ENCODE data around the gene ADAM10.
A peak's percentile ranks its signal among the peaks of the same experiment; 100 is the strongest.

The ADAM10 gene

DNA sequence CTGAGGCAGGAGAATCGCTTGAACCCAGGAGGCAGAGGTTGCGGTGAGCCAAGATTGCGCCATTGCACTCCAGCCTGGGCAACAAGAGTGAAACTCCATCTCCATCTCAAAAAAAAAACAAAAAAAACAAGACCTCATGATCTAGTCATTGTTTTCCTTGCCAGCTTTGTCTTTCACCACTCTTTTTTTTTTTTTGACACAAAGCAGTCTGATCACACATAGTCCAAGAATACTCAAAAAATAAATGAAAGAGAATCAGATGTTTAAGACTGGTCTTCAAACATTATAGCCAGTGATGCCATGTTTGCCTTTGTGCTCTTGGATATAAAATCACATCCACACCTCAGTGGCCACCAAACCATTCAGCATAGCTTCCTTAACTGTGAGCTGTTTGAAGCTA lies 5.8 kb upstream of the ADAM10 start:
- DNase-seq (ENCODE audit: low read depth in 2 of 2) = no peak

DNA sequence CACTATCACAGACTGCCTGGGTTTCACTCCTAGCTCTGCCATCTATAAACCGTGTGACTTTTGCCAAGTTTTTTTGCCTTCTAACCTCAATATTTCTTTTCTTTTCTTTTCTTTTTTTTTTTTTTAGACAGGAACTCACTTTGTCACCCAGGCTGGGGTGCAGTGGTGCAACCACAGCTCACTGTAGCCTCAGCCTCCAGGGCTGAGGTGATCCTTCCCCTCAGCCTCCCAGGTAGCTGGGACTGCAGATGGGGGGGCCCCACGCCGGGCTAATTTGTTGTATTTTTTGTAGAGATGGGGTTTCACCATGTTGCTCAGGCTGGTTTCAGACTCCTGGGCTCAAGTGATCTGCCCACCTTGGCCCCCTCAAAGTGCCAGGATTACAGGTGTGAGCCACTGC lies 3.2 kb upstream of the ADAM10 start:
- DNase-seq (ENCODE audit: low read depth in 2 of 2) = no peak

DNA sequence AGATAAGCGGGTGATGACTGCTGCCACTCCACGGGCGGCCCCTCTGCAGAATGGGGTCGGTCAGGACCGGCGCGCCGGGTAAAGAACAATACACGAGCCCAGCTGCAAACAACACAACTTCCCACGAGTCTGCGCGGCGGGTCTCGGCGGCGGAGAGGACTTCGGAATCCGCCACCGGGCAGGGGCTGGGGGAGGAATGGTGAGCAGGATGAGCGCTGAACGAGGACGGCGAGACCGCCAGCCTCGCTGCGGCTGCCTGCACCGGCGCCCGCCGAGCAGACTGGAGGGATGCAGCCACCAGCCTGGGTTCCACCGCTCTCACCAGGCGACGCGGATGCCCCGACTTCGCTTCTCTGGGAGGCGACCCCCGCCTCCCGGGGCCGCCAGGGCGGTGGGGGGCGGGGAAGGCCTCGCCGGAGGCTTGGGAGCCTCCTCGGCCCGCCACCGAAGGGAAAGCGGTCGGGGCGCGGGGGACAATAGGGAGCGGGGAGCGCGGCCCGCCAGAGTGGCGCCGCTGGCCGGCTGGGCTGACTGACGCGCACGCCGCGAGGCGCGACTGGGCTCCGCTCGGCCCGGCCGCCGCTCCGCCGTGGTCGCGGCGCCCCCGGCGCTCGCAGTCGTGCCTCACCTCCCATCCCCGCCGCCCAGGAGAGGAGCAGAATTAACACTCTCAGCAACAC lies 515 bp downstream of the ADAM10 start:
- no peak for DNase-seq (ENCODE audit: low read depth in 2 of 2)

DNA sequence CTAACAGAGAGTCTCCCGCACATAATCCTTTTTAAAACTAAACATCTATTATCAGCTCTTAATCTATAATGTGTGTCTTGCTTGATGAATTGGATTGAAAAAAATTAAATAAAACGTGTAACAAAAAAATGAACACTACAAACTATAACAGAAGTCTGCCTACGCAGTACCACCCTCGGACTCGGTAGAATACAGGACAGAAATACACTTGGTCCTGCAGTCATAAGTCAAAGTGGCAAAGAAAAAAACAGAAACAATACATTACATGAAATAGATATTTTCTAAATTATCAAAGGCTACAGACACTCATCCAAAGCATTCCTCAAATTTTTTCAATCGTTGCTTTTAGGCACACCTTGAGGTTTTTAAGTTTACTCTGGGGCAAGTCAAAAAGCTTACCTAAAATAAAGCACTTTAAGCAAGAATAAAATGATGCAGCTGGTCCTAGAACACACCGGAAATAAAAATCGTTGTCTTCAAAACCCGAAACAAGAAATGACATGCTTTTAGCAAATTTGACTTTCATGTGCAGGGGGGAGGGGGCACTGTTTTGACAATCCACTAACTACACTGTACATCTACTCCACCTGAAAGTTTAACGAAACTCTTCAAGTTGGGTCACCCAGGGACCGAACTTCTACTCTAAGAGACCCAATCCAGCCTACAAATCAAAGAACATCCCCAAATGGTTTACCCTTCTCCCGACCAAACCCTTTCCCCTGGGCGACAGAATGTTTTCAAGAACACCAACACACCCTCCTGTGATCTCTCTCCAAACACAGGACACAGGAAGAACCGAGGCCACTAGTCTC lies 1.3 kb downstream of the ADAM10 start:
- DNase-seq (ENCODE audit: low read depth in 2 of 2) = no peak

DNA sequence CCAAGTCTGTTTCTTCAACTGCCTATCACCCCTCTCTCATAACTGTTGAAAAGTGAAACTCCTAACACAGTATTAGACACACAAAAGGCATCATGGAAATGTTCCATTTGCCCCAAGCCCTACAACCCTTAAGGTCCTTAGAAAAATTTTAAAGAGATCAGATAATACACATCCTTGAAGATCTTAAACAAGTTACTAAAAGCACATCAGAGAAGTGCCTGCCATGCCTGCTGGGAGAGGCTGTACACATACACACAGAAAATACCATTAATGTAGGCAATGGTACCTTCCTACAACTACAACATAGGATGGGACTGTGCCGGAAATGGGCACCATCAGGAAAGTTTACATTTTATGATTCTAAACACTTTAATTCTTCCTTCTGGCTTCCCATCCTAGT lies 3.3 kb downstream of the ADAM10 start:
- DNase-seq (ENCODE audit: low read depth in 2 of 2) = no peak

DNA sequence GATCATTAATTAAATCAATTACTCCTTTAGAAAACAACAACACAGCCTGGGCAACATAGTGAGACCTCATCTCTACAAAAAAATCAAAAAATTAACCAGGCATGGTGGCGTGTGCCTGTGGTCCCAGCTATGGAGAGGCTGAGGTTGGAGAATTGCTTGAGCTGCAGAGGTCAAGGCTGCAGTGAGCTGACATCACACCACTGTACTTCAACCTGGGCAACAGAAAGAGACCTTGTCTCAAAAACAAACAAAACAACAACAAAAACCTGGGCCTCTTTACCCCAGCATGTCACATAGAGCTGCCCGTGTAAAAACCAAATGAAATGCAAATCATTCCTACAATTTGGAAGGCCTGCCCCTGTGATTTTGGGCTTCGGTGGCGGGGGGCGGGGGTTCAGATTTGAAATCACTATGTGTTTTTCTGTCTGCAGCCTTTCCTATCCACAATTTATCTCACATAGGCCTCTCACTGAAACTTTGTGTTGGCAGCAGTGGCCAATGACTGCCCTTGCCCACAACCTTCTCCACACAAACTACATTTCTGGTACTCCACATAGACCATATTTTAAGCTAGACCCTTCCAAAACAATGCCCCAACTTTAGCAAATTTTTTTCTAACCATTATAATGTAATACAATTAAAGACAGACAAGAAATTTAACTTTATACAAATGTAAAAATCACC lies 6.5 kb downstream of the ADAM10 start:
- no peak for DNase-seq (ENCODE audit: low read depth in 2 of 2)

DNA sequence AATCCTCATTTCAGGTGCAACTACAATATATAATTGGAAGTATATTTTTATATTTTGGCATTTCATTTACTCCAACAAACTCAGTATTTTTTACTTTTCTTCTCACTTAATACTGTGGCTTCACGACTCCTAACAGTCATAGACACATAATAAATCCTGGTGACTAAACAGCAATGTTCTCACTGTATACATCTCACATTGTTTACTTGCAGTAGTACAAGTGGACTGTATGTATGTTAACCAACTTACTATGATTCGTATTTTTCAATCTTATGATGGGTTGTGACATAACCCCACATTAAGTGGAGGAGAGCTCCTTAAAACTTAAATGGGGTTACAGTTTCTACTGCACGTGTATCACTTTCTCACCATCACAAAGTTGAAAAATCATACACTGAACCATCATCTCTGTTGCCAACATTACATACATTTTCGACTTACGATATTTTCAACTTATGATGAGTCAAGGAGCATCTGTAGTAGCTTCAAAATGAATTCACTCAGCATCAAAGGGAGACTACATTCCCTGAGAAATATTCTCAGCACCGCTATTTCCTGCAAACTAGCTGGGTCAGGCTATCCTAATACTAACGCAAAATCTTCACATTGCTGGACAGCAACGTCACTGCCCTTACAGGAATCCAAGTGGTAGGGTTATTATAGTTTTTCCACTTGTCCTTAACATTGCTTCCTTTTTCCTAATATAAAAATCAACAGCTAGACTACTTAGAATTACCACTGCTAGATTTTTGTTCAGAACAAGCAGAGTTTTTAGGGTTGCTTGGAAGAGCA lies 7.3 kb downstream of the ADAM10 start:
- DNase-seq (ENCODE audit: low read depth in 2 of 2) = peak; percentile 56 to 62

DNA sequence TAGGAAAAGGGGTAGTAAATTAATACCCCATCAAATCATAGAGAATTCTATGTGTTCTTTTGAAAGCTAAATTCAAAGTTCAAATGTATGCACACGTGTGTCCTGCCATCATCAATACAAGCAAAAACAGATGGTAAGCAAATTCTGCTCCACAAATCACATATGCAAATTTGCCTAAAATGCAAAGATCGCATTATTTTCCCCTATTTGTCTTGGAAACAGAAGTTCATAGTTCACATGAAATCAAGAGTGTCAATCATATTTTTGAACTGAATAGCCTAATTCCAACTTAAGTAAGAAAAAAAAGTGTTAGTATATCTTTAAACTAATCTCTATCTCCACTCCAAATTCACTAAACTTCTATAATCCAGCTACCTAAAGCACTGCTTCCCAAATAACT lies 8.5 kb downstream of the ADAM10 start:
- no peak for DNase-seq (ENCODE audit: low read depth in 2 of 2)

DNA sequence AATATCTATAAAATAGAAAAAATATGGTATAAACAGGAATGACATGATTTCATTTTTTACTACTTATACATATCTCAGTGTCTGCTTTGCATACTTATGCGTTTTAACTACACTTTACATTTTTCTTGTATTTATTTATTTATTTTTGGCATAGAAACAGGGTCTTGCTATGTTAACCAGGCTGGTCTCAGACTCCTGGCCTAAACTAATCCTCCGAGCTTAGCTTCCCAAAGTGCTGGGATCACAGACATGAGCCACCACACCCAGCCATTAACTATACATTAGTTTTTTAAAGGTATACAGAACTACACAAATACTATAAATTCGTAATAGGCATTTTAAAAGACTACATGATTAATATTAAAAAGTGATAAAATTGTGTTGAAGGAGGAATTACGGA lies 9.1 kb downstream of the ADAM10 start:
- no peak for DNase-seq (ENCODE audit: low read depth in 2 of 2)

DNA sequence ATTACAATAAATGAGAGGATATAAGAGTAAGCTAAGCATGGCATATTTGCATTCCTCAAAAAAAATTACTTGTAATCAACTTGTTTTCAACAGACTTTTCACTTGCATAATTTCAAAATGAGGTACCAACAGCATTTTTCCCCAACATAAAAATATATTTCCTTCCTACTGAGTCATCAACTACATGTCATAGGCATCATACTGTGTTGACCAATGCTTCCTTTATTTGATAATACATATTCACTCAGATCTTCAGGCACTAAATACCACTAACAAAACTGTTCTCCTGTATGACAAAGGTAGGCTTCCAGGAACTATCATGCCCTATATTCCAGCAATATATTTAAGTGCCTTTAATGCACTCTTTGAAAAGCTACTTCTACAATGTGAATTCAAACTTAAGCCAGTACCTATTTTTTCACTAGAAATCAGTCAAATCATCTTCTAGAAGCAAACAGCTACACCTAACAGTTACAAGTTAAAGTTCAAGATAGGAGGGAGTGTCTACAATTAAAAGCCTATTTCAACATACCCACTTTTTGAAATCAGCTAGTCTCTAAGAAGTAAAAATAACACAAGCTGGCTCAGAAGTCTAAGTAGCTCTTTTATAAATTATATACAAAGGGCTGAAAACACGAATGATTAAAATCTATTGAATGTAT lies 11.3 kb downstream of the ADAM10 start:
- DNase-seq (ENCODE audit: low read depth in 2 of 2) = no peak

DNA sequence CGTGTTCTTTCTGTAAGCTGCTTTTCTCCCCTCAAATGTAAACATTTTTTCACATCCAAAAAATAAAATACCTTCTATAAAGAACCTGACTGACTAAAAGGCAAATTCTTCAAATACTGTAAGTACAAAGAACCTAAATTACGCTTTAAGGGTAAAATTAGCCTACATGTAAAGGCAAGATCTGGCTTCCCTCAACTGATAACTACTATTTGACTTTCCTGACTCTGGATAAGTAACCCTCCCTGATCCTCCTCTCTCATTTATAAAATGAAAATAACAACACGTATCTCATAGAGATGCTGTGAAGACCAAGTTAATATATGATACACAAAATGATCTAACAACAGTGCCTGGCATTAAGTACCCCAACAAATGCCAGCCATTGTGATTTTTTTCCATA lies 12.2 kb downstream of the ADAM10 start:
- no peak for DNase-seq (ENCODE audit: low read depth in 2 of 2)

DNA sequence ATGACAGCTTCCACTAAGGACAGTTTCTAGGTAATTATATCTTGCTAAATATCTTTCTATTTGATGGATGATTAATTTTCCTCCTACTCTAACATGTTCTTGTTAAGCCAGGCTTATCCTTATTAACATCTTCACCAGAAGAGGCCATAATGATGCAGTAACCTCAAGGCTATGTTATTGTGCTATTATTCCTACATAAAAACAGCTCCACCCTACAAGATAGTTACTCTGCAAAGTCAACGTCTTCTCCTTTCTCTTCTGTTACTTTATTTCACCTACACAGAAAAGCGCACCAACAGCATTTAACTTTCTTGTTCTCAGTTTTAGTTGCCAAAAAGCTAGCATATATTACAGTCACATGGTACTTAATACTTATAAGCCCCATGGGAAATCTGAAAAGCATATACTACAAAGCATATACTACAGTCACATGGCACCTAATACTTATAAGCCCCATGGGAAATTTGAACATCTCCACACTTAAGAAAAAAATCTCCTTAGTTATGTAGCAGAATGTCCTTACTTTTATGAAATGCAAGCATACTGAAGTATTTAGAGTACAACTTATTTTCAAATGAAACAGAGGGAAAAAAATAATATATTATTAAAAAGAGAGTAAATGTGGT lies 13.4 kb downstream of the ADAM10 start:
- DNase-seq (ENCODE audit: low read depth in 2 of 2) = no peak

DNA sequence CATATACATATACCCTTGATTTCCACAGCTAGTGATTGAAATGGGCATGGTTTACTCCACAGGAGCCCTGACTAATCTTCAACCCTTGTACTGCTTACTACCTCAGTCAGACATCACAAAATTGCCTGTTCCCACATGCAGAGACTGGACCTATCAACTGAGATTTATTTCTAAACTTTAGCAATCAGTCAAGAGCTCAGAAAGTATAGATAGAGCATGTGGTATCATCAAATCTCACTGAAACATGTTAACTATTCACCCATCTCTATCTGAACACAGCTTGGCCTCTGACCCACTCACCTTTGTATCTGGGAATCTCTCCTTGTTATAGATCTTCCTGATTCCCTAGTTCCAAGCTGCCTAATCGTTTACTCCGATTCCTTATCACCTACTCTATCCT lies 14.6 kb downstream of the ADAM10 start:
- no peak for DNase-seq (ENCODE audit: low read depth in 2 of 2)

DNA sequence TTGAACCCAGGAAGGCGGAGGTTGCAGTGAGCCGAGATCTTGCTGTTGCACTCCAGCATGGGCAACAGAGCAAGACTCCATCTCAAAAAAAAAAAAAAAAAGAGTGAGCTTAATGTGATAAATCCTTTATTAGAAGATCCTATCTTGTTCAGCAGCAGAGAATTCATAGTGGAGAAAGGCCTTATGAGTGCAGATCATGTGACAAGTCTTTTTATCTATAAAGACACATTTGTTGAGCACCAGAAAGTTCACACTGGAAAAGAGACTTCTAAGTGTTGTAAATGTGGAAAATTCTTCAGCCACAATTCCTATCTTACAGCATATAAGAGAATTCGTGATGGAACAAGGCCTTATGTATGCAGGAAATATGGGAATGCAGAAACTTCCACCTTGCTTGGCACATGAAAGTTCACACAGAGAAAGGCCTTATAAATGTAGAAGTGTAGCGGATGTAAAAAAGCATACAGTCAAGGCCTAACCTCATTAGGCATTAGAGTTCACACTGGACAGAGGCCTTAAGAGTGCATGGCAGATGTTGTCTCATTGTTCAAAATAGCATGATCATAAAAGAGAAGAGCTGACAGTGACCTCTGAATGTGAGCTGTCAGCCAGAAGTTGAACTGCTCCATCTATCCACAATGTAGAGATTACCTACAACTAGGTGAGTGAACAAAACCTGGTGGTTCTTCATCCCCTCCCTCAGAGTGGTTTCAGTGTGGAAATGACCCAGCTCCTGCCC lies 16.7 kb downstream of the ADAM10 start:
- no peak for DNase-seq (ENCODE audit: low read depth in 2 of 2)

DNA sequence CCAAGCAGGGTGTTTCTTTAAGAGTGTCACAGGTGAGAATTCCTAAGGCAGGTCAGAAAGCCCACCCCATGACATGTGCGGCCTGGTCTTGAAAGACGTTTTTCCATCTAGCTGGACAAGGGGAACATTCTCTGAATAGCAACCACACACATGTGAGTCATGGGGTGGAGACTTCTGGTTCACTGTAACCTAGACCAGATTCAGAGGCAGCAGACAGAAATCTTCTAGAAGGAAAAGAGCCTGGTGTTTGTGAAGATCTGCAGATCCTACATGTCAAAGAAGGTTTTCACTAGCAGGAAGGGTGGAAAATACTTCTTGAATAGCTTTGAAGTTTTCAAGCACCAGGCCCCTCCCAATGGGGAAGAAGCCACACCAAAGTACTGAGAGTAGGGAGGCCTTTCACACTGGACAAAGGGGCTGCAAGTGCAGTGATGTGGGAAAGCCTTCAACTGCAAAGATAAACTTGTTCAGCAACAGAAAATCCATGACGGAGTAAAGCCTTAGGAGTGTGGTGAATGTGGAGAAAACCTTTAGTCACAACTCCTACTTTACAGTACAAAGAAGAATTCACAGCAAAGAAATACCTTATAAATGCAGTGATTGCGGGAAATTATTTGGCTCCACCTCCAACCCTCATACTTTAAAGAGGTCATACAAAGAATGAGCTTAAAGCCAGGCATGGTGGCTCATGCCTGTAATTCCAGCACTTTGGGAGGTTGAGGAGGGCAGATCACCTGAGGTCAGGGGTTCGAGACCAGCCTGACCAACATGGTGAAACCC lies 17.6 kb downstream of the ADAM10 start:
- DNase-seq (ENCODE audit: low read depth in 2 of 2) = no peak

DNA sequence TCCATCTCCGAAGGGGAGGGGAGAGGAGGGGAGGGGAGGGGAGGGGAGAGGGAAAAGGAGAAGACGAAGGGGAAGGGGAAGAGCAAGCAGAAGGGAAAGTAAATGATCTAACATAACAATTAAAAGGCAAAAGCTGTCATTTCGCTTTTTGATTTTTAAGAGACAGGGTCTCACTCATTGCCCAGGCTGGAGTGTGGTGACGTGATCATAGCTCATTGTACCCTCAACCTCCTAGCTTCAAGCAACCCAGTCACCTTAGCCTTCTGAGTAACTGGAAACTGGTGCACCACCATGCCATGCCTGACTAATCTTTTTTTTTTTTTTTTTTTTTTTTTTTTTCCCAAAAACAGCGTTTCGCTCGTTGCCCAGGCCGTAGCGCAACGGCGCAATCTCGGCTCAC lies 22.6 kb downstream of the ADAM10 start:
- no peak for DNase-seq (ENCODE audit: low read depth in 2 of 2)

DNA sequence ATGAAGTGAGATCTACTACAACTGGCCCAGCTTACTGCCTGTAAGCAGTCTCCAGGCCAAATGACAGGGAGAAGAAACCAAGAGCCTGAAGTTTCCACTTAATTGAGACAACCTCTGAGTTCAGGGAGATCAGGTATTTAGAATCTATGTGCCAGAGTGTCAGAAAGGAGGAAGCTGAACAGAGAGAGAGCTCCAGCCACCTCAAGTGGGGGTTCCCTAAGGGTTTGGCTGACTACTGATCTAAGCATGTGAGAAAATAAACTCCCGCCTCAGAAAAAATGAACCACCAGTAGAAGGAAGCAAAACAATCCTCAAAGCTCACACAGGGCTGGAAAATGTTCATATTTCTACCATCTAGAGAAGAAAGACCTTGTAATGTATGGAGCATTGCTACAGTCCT lies 25.0 kb downstream of the ADAM10 start:
- no peak for DNase-seq (ENCODE audit: low read depth in 2 of 2)

DNA sequence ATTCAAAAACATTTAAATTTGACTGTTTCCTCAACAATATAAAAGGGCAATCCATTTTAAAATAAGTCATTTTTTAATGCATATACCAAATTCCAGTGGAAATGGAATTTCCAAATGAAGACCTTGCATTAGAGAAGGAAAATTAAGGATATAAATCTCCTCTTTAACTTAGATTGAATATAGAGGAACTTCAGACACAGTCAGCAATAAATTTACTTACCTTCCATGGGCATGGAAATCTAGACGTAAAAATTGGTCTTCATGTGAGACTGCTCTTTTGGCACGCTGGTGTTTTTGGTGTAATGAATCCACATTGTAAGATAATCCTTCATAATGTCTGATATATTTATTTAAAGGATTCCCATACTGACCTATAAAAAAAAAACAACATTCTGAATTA lies 32.1 kb downstream of the ADAM10 start:
- DNase-seq (ENCODE audit: low read depth in 2 of 2) = no peak

DNA sequence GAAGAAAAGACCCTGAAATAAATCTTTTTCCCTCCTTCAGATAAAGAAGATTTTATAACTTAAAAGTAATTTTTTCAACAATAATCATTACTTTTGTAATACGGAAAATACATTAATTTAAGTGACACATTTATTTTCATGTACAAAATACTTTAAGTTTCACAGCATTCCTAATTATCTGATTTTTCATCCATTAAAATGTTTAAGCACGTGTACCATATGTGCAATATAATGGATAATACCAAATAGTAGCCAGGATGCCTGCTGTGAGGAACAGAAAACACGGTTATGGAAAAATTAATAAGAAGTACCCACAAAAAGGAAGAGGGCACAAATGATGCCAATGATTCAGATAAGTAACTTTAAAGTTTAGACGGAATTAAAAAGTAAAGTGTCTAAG lies 33.5 kb downstream of the ADAM10 start:
- DNase-seq (ENCODE audit: low read depth in 2 of 2) = no peak

Data from fibroblast of skin of left quadriceps (primary cell).